DND-41 (cell line): ENCODE data around the gene COPS4.
A peak's percentile ranks its signal among the peaks of the same experiment; 100 is the strongest.
"Not testable (repeated sequence)": the region's sequence is repeated elsewhere in the genome, so short reads cannot be mapped to it uniquely, and the experiment has no call there.

Experiments used
- ATAC-seq: fragments of 200-7000 bp; cut with Tn5 transposase; 3 replicates; pipeline ENCODE4 v1.9.1; 2021; ENCODE audit warnings: low read depth; ENCODE audit not compliant: insufficient read depth
- DNase-seq: peaks from one replicate; pipeline ENCODE4 v3.0.0-alpha.2; 2020
- H2AFZ ChIP-seq: 2 replicates; pipeline ENCODE4 v1.6.0; 2012; ENCODE audit warnings: low read depth, low read length
- H3K27ac ChIP-seq: 2 replicates; pipeline ENCODE4 v1.5.1; 2012; ENCODE audit warnings: low read length, inconsistent platforms
- H3K27me3 ChIP-seq: fragments of 200-600 bp; sonication (generic); 2 replicates; pipeline ENCODE4 v1.6.0; 2012; ENCODE audit warnings: low read length, mild to moderate bottlenecking, inconsistent platforms; ENCODE audit not compliant: insufficient read depth, poor library complexity
- H3K36me3 ChIP-seq: 2 replicates; pipeline ENCODE4 v1.5.1; 2012; ENCODE audit warnings: low read length, inconsistent platforms; ENCODE audit not compliant: insufficient read depth
- H3K4me1 ChIP-seq: 2 replicates; pipeline ENCODE4 v1.5.1; 2012; ENCODE audit warnings: mild to moderate bottlenecking, low read length; ENCODE audit not compliant: insufficient read depth
- H3K4me2 ChIP-seq: 2 replicates; pipeline ENCODE4 v1.6.0; 2012; ENCODE audit warnings: mild to moderate bottlenecking, moderate library complexity, low read length, inconsistent platforms; ENCODE audit not compliant: insufficient read depth
- H3K4me3 ChIP-seq, 2 experiments: fragments of 200-600 bp in 1 of 2; shearing (Covaris generic) in 1 of 2; 2 replicates each; pipeline ENCODE4 v1.5.1; 2012 to 2016; ENCODE audit warnings: inconsistent platforms in 2 of 2, low read length in 2 of 2, mild to moderate bottlenecking in 2 of 2, low read depth in 1 of 2, moderate library complexity in 1 of 2
- H3K79me2 ChIP-seq: 2 replicates; pipeline ENCODE4 v1.6.0; 2012; ENCODE audit warnings: low read length, inconsistent platforms; ENCODE audit not compliant: insufficient read depth
- H3K9ac ChIP-seq: 2 replicates; pipeline ENCODE4 v1.6.0; 2012; ENCODE audit warnings: low read depth, mild to moderate bottlenecking, inconsistent platforms, low read length, moderate library complexity
- H3K9me3 ChIP-seq: 2 replicates; pipeline ENCODE4 v1.5.1; 2012; ENCODE audit warnings: low read length, moderate library complexity, mild to moderate bottlenecking, inconsistent platforms; ENCODE audit not compliant: insufficient read depth, severe bottlenecking
- H4K20me1 ChIP-seq: 2 replicates; pipeline ENCODE4 v1.6.0; 2012; ENCODE audit warnings: low read length; ENCODE audit not compliant: insufficient read depth
- EZH2 ChIP-seq: IDR thresholded peaks from 3 replicates; pipeline ENCODE4 v1.6.1; 2012; ENCODE audit warnings: borderline replicate concordance, low read depth, mild to moderate bottlenecking, moderate library complexity, low read length, inconsistent platforms; ENCODE audit not compliant: severe bottlenecking
- TF ChIP-seq, protein P1 (sequence below): IDR thresholded peaks from 2 replicates; pipeline ENCODE4 v1.5.1; 2012; ENCODE audit warnings: borderline replicate concordance, low read length, moderate library complexity, mild to moderate bottlenecking; ENCODE audit not compliant: poor library complexity, severe bottlenecking; ENCODE audit errors: extremely low read depth

COPS4 gene

GRCh38 chr4:83022724-83023450 lies 12.1 kb upstream of the COPS4 start:
- no peak for DNase-seq

GRCh38 chr4:83023599-83023998 lies 11.4 kb upstream of the COPS4 start:
- H3K4me3 ChIP-seq, H2AFZ ChIP-seq, H3K27ac ChIP-seq, H4K20me1 ChIP-seq, H3K9ac ChIP-seq, H3K79me2 ChIP-seq, DNase-seq, H3K9me3 ChIP-seq, H3K4me2 ChIP-seq, ATAC-seq, H3K36me3 ChIP-seq, H3K27me3 ChIP-seq, H3K4me1 ChIP-seq: not testable (repeated sequence)

More at GRCh38 chr4:83022724-83023450, 12.1 kb upstream of the COPS4 start:
- Histone ChIP-seq H3K79me2 (no peaks in the 10 kb centered on the region), H3K9ac (no peak overlapping the region), H3K27ac (no peak overlapping the region), H2AFZ (no peak overlapping the region), H3K4me3 (no peak overlapping the region), H3K27me3 (no peaks in the 10 kb centered on the region), H4K20me1 (no peaks in the 10 kb centered on the region), H3K4me2 (no peak overlapping the region), H3K4me1 (no peaks in the 10 kb centered on the region), H3K9me3 (no peaks in the 10 kb centered on the region), H3K36me3 (no peaks in the 10 kb centered on the region)
- TF ChIP-seq, protein P1, sequence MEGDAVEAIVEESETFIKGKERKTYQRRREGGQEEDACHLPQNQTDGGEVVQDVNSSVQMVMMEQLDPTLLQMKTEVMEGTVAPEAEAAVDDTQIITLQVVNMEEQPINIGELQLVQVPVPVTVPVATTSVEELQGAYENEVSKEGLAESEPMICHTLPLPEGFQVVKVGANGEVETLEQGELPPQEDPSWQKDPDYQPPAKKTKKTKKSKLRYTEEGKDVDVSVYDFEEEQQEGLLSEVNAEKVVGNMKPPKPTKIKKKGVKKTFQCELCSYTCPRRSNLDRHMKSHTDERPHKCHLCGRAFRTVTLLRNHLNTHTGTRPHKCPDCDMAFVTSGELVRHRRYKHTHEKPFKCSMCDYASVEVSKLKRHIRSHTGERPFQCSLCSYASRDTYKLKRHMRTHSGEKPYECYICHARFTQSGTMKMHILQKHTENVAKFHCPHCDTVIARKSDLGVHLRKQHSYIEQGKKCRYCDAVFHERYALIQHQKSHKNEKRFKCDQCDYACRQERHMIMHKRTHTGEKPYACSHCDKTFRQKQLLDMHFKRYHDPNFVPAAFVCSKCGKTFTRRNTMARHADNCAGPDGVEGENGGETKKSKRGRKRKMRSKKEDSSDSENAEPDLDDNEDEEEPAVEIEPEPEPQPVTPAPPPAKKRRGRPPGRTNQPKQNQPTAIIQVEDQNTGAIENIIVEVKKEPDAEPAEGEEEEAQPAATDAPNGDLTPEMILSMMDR, result no peak
- TF ChIP-seq EZH2, result no peak
- no peak for ATAC-seq

DNA sequence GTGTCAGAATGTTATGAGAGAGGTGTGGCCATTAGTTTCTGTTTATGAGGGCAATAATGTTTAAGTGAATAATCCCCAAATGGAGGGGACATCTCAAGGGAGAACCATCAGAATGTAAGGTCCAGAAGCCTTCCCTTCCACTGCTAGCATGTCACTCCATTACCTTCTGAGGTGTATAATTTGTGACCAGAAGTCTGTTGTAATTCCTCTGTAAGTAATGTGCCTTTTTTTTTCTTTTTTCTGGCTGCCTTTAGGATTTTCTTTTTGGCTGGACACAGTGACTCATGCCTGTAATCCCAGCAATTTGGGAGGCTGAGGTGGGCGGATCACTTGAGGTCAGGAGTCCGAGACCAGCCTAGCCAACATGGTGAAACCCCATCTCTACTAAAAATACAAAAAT lies 10.8 kb upstream of the COPS4 start:
- ATAC-seq, result no peak
- Histone ChIP-seq H3K4me1 (no peaks in the 10 kb centered on the region), H4K20me1 (no peaks in the 10 kb centered on the region), H3K79me2 (no peaks in the 10 kb centered on the region), H3K4me2 (no peak overlapping the region), H3K4me3 (no peak overlapping the region), H3K27me3 (no peaks in the 10 kb centered on the region), H3K36me3 (no peaks in the 10 kb centered on the region), H2AFZ (no peak overlapping the region), H3K9me3 (no peaks in the 10 kb centered on the region), H3K9ac (no peak overlapping the region), H3K27ac (no peak overlapping the region)
- DNase-seq, result no peak
- TF ChIP-seq, protein P1, result no peak
- TF ChIP-seq EZH2, result no peak

DNA sequence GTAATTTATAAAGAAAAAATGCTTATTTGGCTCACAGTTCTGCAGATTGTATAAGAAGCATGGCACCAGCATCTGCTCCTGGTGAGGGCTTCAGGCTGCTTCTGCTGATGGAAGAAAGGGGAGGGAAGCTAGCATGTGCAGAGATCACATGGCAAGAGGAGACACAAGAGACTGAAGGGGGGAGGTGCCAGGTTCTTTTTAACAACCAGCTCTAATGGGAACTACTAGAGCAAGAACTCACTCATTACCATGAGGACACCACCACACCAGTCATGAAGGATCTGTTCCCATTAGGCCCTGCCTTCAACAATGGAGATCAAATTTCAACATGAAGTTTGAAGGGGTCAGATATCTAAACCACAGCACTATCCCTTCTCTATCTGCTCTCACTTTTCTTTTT lies 9.4 kb upstream of the COPS4 start:
- H3K27ac ChIP-seq, result no peak overlapping the region
- DNase-seq (no peak), ATAC-seq (no peak)
- H3K9me3 ChIP-seq, result no peaks in the 10 kb centered on the region
- H4K20me1 ChIP-seq, result no peaks in the 10 kb centered on the region
- H3K36me3 ChIP-seq, result no peaks in the 10 kb centered on the region
- TF ChIP-seq EZH2, result no peak
- TF ChIP-seq, protein P1, result no peak
- H2AFZ ChIP-seq, result 0 out of 2 replicates have a peak overlapping the region, but pooled peaks have one; percentile 13
- H3K79me2 ChIP-seq, result no peaks in the 10 kb centered on the region
- no peaks in the 10 kb centered on the region for H3K27me3 ChIP-seq
- H3K4me3 ChIP-seq, result no peak overlapping the region
- no peak overlapping the region for H3K9ac ChIP-seq
- H3K4me2 ChIP-seq, result no peak overlapping the region
- H3K4me1 ChIP-seq, result no peaks in the 10 kb centered on the region
